ENCODE data around the gene FUOM.

The FUOM gene

GRCh38 chr10:133401500-133401899, 43.7 kb upstream of the FUOM start:
- CTCF ChIA-PET, result interaction anchor here (0.6 to 1.0 kb wide), 2 partner anchors 39 to 72 kb away, joined by 3 read pairs; no protein-coding TSS in a partner anchor
- DNase-seq (ENCODE audit: low spot score), result no peak
- POLR2A ChIA-PET (ENCODE audit: low non-redundant PET), result interaction anchor here (0.7 kb wide), 1 partner anchor 58 kb away, joined by 6 read pairs; no protein-coding TSS in a partner anchor
- no peak overlapping the region for H3K27ac ChIP-seq
- TF ChIP-seq CTCF (conservative IDR thresholded peaks at IDR 0.05; ENCODE audit: low read depth), result no peak

- no peak overlapping the region for H3K27ac ChIP-seq
- no peak for DNase-seq (ENCODE audit: low spot score)
- TF ChIP-seq CTCF (conservative IDR thresholded peaks at IDR 0.05; ENCODE audit: low read depth), result no peak
- ChIA-PET CTCF (interaction anchor here (0.5 to 1.0 kb wide), 3 partner anchors 39 to 805 kb away, joined by 3 to 4 read pairs (median 3); no protein-coding TSS in a partner anchor), POLR2A (ENCODE audit: low non-redundant PET) (no interaction called here)
Measured at GRCh38 chr10:133400624-133401424, 43.0 kb upstream of the FUOM start.

GRCh38 chr10:133399123-133399601, 41.3 kb upstream of the FUOM start:
- no peak for TF ChIP-seq CTCF (conservative IDR thresholded peaks at IDR 0.05; ENCODE audit: low read depth)
- CTCF ChIA-PET, result no interaction called here
- no peak overlapping the region for H3K27ac ChIP-seq
- DNase-seq (ENCODE audit: low spot score), result no peak
- POLR2A ChIA-PET (ENCODE audit: low non-redundant PET), result no interaction called here

GRCh38 chr10:133397938-133398337, 40.1 kb upstream of the FUOM start:
- ChIA-PET POLR2A (ENCODE audit: low non-redundant PET) (no interaction called here), CTCF (no interaction called here)
- TF ChIP-seq CTCF (conservative IDR thresholded peaks at IDR 0.05; ENCODE audit: low read depth), result no peak

GRCh38 chr10:133396035-133396624, 38.3 kb upstream of the FUOM start:
- TF ChIP-seq CTCF (conservative IDR thresholded peaks at IDR 0.05; ENCODE audit: low read depth), result no peak
- no peak for DNase-seq (ENCODE audit: low spot score)
- ChIA-PET POLR2A (ENCODE audit: low non-redundant PET) (no interaction called here), CTCF (interaction anchor here (0.6 kb wide), 1 partner anchor 44 kb away, joined by 3 read pairs; no protein-coding TSS in a partner anchor)
- no peak overlapping the region for H3K27ac ChIP-seq

More at GRCh38 chr10:133397938-133398337, 40.1 kb upstream of the FUOM start:
- H3K27ac ChIP-seq, result no peak overlapping the region
- DNase-seq (ENCODE audit: low spot score), result no peak

- ChIA-PET CTCF (no interaction called here), POLR2A (ENCODE audit: low non-redundant PET) (no interaction called here)
- no peak for DNase-seq (ENCODE audit: low spot score)
- TF ChIP-seq CTCF (conservative IDR thresholded peaks at IDR 0.05; ENCODE audit: low read depth), result no peak
- peak overlapping the region; percentile 85 for H3K27ac ChIP-seq
Measured at GRCh38 chr10:133394801-133395221, 37.0 kb upstream of the FUOM start.

Data from RWPE1 (cell line).